ENCODE results near the gene TMEM185A.

DNA sequence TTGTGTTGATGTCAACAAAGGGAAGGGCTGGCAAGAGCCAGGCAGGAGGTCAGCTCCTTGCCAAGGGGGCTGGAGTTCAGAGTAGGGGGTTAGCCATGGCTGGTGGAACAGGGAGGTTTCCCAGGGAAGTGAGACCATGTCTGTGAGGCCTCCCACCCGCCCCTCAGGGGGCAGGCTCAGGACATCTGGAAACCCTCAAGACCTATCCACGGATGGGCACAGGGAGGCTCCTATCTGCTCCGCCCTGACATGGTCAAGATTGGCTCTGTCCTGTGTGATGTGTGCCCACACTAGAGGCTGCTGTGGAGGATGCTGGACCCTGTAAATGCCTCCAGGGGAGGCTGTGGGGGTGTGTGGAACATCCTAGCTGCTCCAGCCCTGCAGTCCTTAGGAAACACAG lies 8.0 kb upstream of the TMEM185A start:
- TF ChIP-seq, protein P1, sequence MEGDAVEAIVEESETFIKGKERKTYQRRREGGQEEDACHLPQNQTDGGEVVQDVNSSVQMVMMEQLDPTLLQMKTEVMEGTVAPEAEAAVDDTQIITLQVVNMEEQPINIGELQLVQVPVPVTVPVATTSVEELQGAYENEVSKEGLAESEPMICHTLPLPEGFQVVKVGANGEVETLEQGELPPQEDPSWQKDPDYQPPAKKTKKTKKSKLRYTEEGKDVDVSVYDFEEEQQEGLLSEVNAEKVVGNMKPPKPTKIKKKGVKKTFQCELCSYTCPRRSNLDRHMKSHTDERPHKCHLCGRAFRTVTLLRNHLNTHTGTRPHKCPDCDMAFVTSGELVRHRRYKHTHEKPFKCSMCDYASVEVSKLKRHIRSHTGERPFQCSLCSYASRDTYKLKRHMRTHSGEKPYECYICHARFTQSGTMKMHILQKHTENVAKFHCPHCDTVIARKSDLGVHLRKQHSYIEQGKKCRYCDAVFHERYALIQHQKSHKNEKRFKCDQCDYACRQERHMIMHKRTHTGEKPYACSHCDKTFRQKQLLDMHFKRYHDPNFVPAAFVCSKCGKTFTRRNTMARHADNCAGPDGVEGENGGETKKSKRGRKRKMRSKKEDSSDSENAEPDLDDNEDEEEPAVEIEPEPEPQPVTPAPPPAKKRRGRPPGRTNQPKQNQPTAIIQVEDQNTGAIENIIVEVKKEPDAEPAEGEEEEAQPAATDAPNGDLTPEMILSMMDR (IDR thresholded peaks at IDR 0.05; ENCODE audit: low read depth, low read length, poor library complexity, severe bottlenecking) = no peak
- TF ChIP-seq EZH2phosphoT487 (IDR thresholded peaks at IDR 0.05; ENCODE audit: borderline replicate concordance, low read length) = no peak

All from DOHH2 (cell line).